GM12872 (cell line): ENCODE results near the gene TMPRSS5.

Experiments
- CTCF ChIP-seq: IDR thresholded peaks from 3 replicates; pipeline ENCODE4 v1.5.1; 2011; ENCODE audit warnings: low read depth, mild to moderate bottlenecking, low read length, moderate library complexity; ENCODE audit not compliant: insufficient read depth

Gene TMPRSS5

DNA sequence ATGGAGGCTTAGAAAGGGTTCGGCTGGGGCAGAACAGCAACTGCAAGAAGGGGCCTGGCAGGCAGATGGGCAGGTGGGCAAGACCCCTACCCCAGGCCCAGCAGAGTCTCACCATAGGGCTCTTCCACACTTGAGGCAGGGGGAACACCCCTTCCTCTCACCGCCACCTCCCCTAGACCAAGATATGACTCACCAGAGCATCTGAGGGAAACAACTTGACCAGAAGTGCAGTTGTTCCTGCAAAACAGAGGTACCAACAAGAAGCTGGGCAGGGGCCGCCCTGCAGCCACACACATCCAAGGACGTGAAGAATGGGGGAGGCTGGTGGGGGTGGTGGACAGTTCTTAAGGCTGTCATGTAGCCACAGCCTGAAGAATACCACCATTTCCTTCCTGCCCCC lies 10.9 kb downstream of the TMPRSS5 start:
- TF ChIP-seq CTCF, result no peak

GRCh38 chr11:113694390-113694789 lies 11.7 kb downstream of the TMPRSS5 start:
- TF ChIP-seq CTCF, result no peak

DNA sequence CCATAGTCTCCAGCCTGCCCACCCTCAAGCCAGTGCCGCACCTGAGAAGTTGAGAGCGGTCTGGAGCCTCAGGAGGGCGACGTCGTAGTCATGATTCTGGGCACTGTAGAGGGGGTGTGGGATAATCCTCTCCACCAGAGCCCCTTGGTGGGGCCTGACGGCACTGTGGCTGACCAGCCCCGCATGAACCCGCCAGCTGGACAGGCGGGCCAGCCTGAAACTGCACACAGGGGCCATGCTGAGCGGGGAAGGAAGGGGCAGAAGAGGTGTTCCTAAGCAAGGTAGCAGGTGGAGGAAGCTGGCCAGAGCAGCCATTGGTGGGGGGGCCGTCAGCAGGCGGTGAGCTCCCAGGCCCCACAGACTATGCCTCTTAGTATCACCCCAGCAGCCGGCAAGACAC lies 13.1 kb downstream of the TMPRSS5 start:
- TF ChIP-seq CTCF, result no peak

- peak; percentile 81 for TF ChIP-seq CTCF
Observed at GRCh38 chr11:113690619-113691569, 15.2 kb downstream of the TMPRSS5 start.

- TF ChIP-seq CTCF, result no peak
Observed at GRCh38 chr11:113689768-113690618, 16.1 kb downstream of the TMPRSS5 start.

DNA sequence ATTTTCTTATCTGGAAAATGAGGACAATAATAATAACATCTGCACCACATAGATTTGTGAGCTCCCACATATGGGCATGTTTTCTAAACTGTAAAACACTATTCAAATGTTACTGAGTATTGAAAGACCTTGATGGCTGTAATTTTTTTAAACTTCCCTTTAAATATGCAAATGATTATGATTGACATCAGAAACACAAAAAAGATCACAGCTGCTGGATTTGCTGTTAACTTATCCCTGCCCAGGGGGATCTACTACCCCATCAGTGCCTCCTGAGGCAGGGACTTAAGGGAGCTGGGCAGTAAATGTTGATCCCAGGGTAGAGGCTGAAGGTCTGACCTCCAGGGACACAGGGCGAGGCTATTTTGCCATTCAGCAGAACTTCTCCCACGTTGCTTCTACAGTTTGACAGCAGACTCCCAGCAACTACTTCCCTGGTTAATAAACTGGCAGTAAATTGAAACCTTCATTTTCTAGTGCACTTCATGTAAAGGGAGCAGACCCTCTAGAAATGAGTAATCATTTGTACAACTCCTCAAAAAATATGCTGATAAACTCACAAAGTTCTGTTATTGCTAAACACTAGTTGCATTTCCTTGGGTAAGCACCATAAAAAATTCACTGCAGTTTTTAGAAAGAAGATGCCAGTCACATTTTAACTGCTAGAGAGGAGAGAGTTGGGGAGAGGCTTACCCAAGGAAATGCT lies 20.3 kb downstream of the TMPRSS5 start:
- no peak for TF ChIP-seq CTCF

DNA sequence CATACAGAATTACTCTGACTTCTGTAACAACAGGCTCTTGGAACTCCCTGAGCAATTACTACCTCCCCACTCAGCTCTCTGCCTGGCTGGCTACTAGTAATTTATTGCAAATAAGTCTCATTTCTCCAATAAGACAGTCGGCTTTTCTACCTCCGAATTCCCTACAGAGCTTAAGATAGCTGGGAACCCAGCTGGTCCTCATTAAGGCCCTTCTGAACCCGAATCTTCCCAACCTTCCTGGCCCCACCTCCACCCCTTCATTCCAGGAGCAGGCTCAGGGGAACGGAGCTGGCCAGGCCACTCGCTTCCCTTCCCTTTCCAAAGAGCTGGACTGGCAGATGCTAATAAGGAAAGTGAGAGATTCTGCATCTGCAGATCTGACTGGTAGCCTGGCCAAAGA lies 21.6 kb downstream of the TMPRSS5 start:
- TF ChIP-seq CTCF, result no peak
